Neural progenitor cell (in vitro differentiated cells): Measurements from ENCODE around the gene RND2. TPM values are rescaled to one million over a fixed set of nuclear protein-coding genes. Genes with fewer than 3 reads are reported as not detected.

ENCODE experiments used
- DNase-seq: peaks from one replicate; pipeline ENCODE4 v3.0.0-alpha.2; 2016; ENCODE audit warnings: low spot score
- H2AFZ ChIP-seq: fragments of 200-600 bp; sonication (generic); replicated peaks from 2 replicates; pipeline ENCODE4 v1.6.1; 2016; ENCODE audit warnings: antibody characterized with exemption
- H3F3A ChIP-seq: fragments of 200-600 bp; sonication (generic); 2 replicates; pipeline ENCODE4 v1.6.1; 2016; ENCODE audit warnings: antibody characterized with exemption, low read depth
- H3K27ac ChIP-seq: fragments of 200-600 bp; sonication (generic); 2 replicates; pipeline ENCODE4 v1.5.1; 2016; ENCODE audit warnings: mild to moderate bottlenecking
- H3K27me3 ChIP-seq: fragments of 200-600 bp; sonication (generic); 2 replicates; pipeline ENCODE4 v1.6.1; 2016; ENCODE audit warnings: mild to moderate bottlenecking, moderate library complexity
- H3K36me3 ChIP-seq: fragments of 200-600 bp; sonication (generic); 2 replicates; pipeline ENCODE4 v1.5.1; 2016
- H3K4me1 ChIP-seq: fragments of 200-600 bp; sonication (generic); 2 replicates; pipeline ENCODE4 v1.6.1; 2016; ENCODE audit warnings: mixed run types
- H3K4me2 ChIP-seq: fragments of 200-600 bp; sonication (generic); 2 replicates; pipeline ENCODE4 v1.6.1; 2016
- H3K4me3 ChIP-seq: fragments of 200-600 bp; sonication (generic); 2 replicates; pipeline ENCODE4 v1.5.1; 2016
- H3K79me2 ChIP-seq: fragments of 200-600 bp; sonication (generic); 2 replicates; pipeline ENCODE4 v1.6.1; 2016; ENCODE audit warnings: low read depth
- H3K9ac ChIP-seq: fragments of 200-600 bp; sonication (generic); 2 replicates; pipeline ENCODE4 v1.6.1; 2016
- H3K9me3 ChIP-seq: fragments of 200-600 bp; sonication (generic); 2 replicates; pipeline ENCODE4 v1.5.1; 2016; ENCODE audit warnings: low read depth
- H4K20me1 ChIP-seq: fragments of 200-600 bp; sonication (generic); 2 replicates; pipeline ENCODE4 v1.6.1; 2016; ENCODE audit warnings: low read depth
- H3K27ac Mint-ChIP-seq: 3 replicates; pipeline ENCODE4 v1.8.0; 2021; ENCODE audit warnings: mixed read lengths
- H3K27me3 Mint-ChIP-seq: 2 replicates; pipeline ENCODE4 v1.8.0; 2022; ENCODE audit warnings: low read depth, mild to moderate bottlenecking, inconsistent platforms, moderate library complexity, mixed read lengths; ENCODE audit not compliant: insufficient read depth
- H3K36me3 Mint-ChIP-seq: 3 replicates; pipeline ENCODE4 v1.8.0; 2021; ENCODE audit warnings: mixed read lengths
- H3K4me1 Mint-ChIP-seq: 3 replicates; pipeline ENCODE4 v1.8.0; 2021; ENCODE audit warnings: mixed read lengths
- H3K4me3 Mint-ChIP-seq: 3 replicates; pipeline ENCODE4 v1.8.0; 2021; ENCODE audit warnings: mild to moderate bottlenecking, moderate library complexity, mixed read lengths
- H3K9me3 Mint-ChIP-seq: 3 replicates; pipeline ENCODE4 v1.8.0; 2020; ENCODE audit warnings: mixed read lengths
- CTCF ChIP-seq: fragments of 200-600 bp; sonication (generic); IDR thresholded peaks from 2 replicates; pipeline ENCODE4 v1.5.1; 2017; ENCODE audit warnings: antibody characterized with exemption, mild to moderate bottlenecking
- EZH2 ChIP-seq: fragments of 200-600 bp; sonication (generic); IDR thresholded peaks from 2 replicates; pipeline ENCODE4 v1.6.1; 2017; ENCODE audit warnings: antibody characterized with exemption, mild to moderate bottlenecking, moderate library complexity
- EZH2phosphoT487 ChIP-seq: fragments of 200-600 bp; sonication (generic); IDR thresholded peaks from 2 replicates; pipeline ENCODE4 v1.6.1; 2017; ENCODE audit warnings: antibody characterized with exemption
- total RNA-seq: library from RNA; depleted of rRNA; stranded (reverse); fragments of >200 nt; gene quantifications from 2 replicates; pipeline ENCODE4 v1.2.3, GENCODE V29; 2015; ENCODE audit warnings: low replicate concordance

Gene RND2
- total RNA-seq, 1 donor from 2014 or later, result 35.0 TPM

GRCh38 chr17:43014649-43015542 lies 10.1 kb upstream of the RND2 start:
- no peaks in the 10 kb centered on the region for H3K36me3 ChIP-seq
- H3K4me3 ChIP-seq, result no peak overlapping the region
- H3K27ac ChIP-seq, result no peak overlapping the region
- H3K79me2 ChIP-seq, result peaks cover 23% of the 10 kb centered on the region
- no peaks in the 10 kb centered on the region for H3K9me3 ChIP-seq
- peak overlapping the region; percentile 14 for H3K4me3 Mint-ChIP-seq
- peaks cover 23% of the 10 kb centered on the region for H4K20me1 ChIP-seq
- peaks cover 10% of the 10 kb centered on the region for H3K36me3 Mint-ChIP-seq
- H3K4me2 ChIP-seq, result no peak overlapping the region
- peak overlapping the region; percentile 89 for H3K27ac Mint-ChIP-seq
- no peak overlapping the region for H2AFZ ChIP-seq
- DNase-seq, result no peak
- no peaks in the 10 kb centered on the region for H3K9me3 Mint-ChIP-seq
- peaks cover 7% of the 10 kb centered on the region for H3K4me1 ChIP-seq
- H3K9ac ChIP-seq, result no peak overlapping the region
- TF ChIP-seq EZH2 (no peak), EZH2phosphoT487 (no peak), CTCF (no peak)
- no peaks in the 10 kb centered on the region for H3K27me3 ChIP-seq
- peaks cover 6% of the 10 kb centered on the region for H3F3A ChIP-seq
- no peaks in the 10 kb centered on the region for H3K27me3 Mint-ChIP-seq
- H3K4me1 Mint-ChIP-seq, result peaks cover 49% of the 10 kb centered on the region

GRCh38 chr17:43015579-43015978 lies 9.5 kb upstream of the RND2 start:
- peaks cover 30% of the 10 kb centered on the region for H3K79me2 ChIP-seq
- H2AFZ ChIP-seq, result no peak overlapping the region
- peak overlapping the region; percentile 14 for H3K4me3 Mint-ChIP-seq
- H3K27me3 Mint-ChIP-seq, result no peaks in the 10 kb centered on the region
- peaks cover 10% of the 10 kb centered on the region for H3K36me3 Mint-ChIP-seq
- TF ChIP-seq CTCF (no peak), EZH2phosphoT487 (no peak), EZH2 (no peak)
- no peaks in the 10 kb centered on the region for H3K27me3 ChIP-seq
- H3K4me1 Mint-ChIP-seq, result peaks cover 56% of the 10 kb centered on the region
- DNase-seq, result no peak
- no peak overlapping the region for H3K4me3 ChIP-seq
- peaks cover 7% of the 10 kb centered on the region for H3K4me1 ChIP-seq
- peaks cover 9% of the 10 kb centered on the region for H3F3A ChIP-seq
- H3K27ac ChIP-seq, result no peak overlapping the region
- peak overlapping the region; percentile 89 for H3K27ac Mint-ChIP-seq
- no peak overlapping the region for H3K4me2 ChIP-seq
- no peak overlapping the region for H3K9ac ChIP-seq
- H3K9me3 ChIP-seq, result no peaks in the 10 kb centered on the region
- no peaks in the 10 kb centered on the region for H3K36me3 ChIP-seq
- peaks cover 28% of the 10 kb centered on the region for H4K20me1 ChIP-seq
- H3K9me3 Mint-ChIP-seq, result no peaks in the 10 kb centered on the region

- no peaks in the 10 kb centered on the region for H3K9me3 Mint-ChIP-seq
- H2AFZ ChIP-seq, result no peak overlapping the region
- H3K4me1 Mint-ChIP-seq, result peaks cover 61% of the 10 kb centered on the region
- peaks cover under 1% of the 10 kb centered on the region for H3K27me3 Mint-ChIP-seq
- peak overlapping the region; percentile 89 for H3K27ac Mint-ChIP-seq
- H4K20me1 ChIP-seq, result peaks cover 28% of the 10 kb centered on the region
- H3F3A ChIP-seq, result peaks cover 9% of the 10 kb centered on the region
- no peak overlapping the region for H3K27ac ChIP-seq
- peaks cover 10% of the 10 kb centered on the region for H3K36me3 Mint-ChIP-seq
- H3K27me3 ChIP-seq, result no peaks in the 10 kb centered on the region
- no peak for TF ChIP-seq EZH2
- TF ChIP-seq EZH2phosphoT487, result no peak
- no peak for TF ChIP-seq CTCF
- no peaks in the 10 kb centered on the region for H3K9me3 ChIP-seq
- peak overlapping the region; percentile 50 for H3K4me3 Mint-ChIP-seq
- H3K4me3 ChIP-seq, result no peak overlapping the region
- no peaks in the 10 kb centered on the region for H3K36me3 ChIP-seq
- H3K4me2 ChIP-seq, result no peak overlapping the region
- no peak for DNase-seq
- peaks cover 36% of the 10 kb centered on the region for H3K79me2 ChIP-seq
- H3K4me1 ChIP-seq, result peaks cover 7% of the 10 kb centered on the region
- no peak overlapping the region for H3K9ac ChIP-seq
Observed at GRCh38 chr17:43016216-43016615, 8.8 kb upstream of the RND2 start.
